GM12878 (cell line): ENCODE results near the gene PLEKHA6. TPM values are rescaled to one million over a fixed set of nuclear protein-coding genes. Genes with fewer than 3 reads are reported as not detected.

Experiments used
- ATAC-seq: fragments of 200-7000 bp; cut with Tn5 transposase; 3 replicates; pipeline ENCODE4 v1.9.1; 2020; ENCODE audit warnings: mild to moderate bottlenecking, moderate library complexity
- BruUV-seq: library from RNA; stranded (reverse); fragments of 400-500 nt; replicated peaks from 2 replicates; lab custom pipeline; 2021; lab: Mats Ljungman, UMichigan
- CTCF ChIA-PET: fragments of 300-600 bp; sonication (Branson Sonifier 250); formaldehyde crosslinking; extraction: SDS; loops from one replicate; lab custom pipeline; 2021; ENCODE audit warnings: inconsistent platforms; lab: Yijun Ruan, JAX
- POLR2A ChIA-PET: fragments of 350-600 bp; formaldehyde crosslinking; extraction: SDS; loops from one replicate; lab custom pipeline; 2021; ENCODE audit warnings: inconsistent platforms; lab: Charles Lee
- RAD21 ChIA-PET: fragments of 300-600 bp; sonication (Branson Sonifier 250); formaldehyde crosslinking; loops from one replicate; lab custom pipeline; 2023; ENCODE audit warnings: antibody characterized with exemption; ENCODE audit not compliant: unreplicated experiment; lab: Charles Lee
- SMC1A ChIA-PET: fragments of 300-600 bp; sonication (Branson Sonifier 250); formaldehyde crosslinking; loops from one replicate; lab custom pipeline; 2023; ENCODE audit not compliant: unreplicated experiment, uncharacterized antibody; lab: Charles Lee
- DNase-seq: peaks from one replicate; pipeline ENCODE4 v3.0.0-alpha.2; 2011; ENCODE audit warnings: low read depth, low spot score
- FAIRE-seq: peaks from 3 replicates; lab custom pipeline; 2011; peaks lifted over from hg19 to GRCh38; lab: Jason Lieb, UNC
- H2AFZ ChIP-seq: 2 replicates; pipeline ENCODE4 v1.6.0; 2011; ENCODE audit warnings: low read depth, low read length, control low read depth; ENCODE audit not compliant: control insufficient read depth
- H3K27ac ChIP-seq: 2 replicates; pipeline ENCODE4 v1.5.1; 2011; ENCODE audit warnings: control low read depth; ENCODE audit not compliant: control insufficient read depth, insufficient read depth
- H3K27me3 ChIP-seq, 2 experiments: replicated peaks in 1 of 2; 2 replicates each; pipeline versions ENCODE4 v1.6.0 to v1.6.1; 2011; ENCODE audit warnings: low read length in 1 of 2; ENCODE audit not compliant: control insufficient read depth in 2 of 2, insufficient read depth in 2 of 2
- H3K36me3 ChIP-seq, 2 experiments: 2 replicates each; pipeline ENCODE4 v1.5.1; 2011; ENCODE audit warnings: low read length in 1 of 2; ENCODE audit not compliant: control insufficient read depth in 2 of 2, insufficient read depth in 2 of 2
- H3K4me1 ChIP-seq: 2 replicates; pipeline ENCODE4 v1.6.1; 2011; ENCODE audit warnings: mild to moderate bottlenecking, low read length, moderate library complexity, mixed read lengths; ENCODE audit not compliant: control insufficient read depth, insufficient read depth
- H3K4me2 ChIP-seq: 2 replicates; pipeline ENCODE4 v1.6.0; 2011; ENCODE audit warnings: control low read depth; ENCODE audit not compliant: control insufficient read depth, insufficient read depth
- H3K4me3 ChIP-seq: fragments of 200-600 bp; sonication (generic); 2 replicates; pipeline ENCODE4 v1.5.1; 2016
- H3K79me2 ChIP-seq: 2 replicates; pipeline ENCODE4 v1.6.0; 2011; ENCODE audit warnings: low read length; ENCODE audit not compliant: control insufficient read depth, insufficient read depth
- H3K9ac ChIP-seq: 2 replicates; pipeline ENCODE4 v1.8.0; 2011; ENCODE audit warnings: low read length, control low read depth, mixed read lengths; ENCODE audit not compliant: control insufficient read depth, insufficient read depth
- H3K9me3 ChIP-seq: replicated peaks from 3 replicates; pipeline ENCODE4 v1.5.1; 2011; ENCODE audit warnings: mild to moderate bottlenecking, low read length; ENCODE audit not compliant: control insufficient read depth, insufficient read depth
- H4K20me1 ChIP-seq: 2 replicates; pipeline ENCODE4 v1.6.0; 2011; ENCODE audit not compliant: control insufficient read depth, insufficient read depth
- CBX5 ChIP-seq: sonication (generic); IDR thresholded peaks from 2 replicates; pipeline ENCODE4 v1.6.1; 2016; ENCODE audit warnings: low read depth, moderate library complexity, mild to moderate bottlenecking, inconsistent platforms
- MEF2B ChIP-seq: fragments of 450-650 bp; IDR thresholded peaks from 2 replicates; pipeline ENCODE4 v1.6.1; 2018; ENCODE audit warnings: mild to moderate bottlenecking, moderate library complexity; ENCODE audit not compliant: partially characterized antibody, poor library complexity, severe bottlenecking
- NFYA ChIP-seq: IDR thresholded peaks from 2 replicates; pipeline ENCODE4 v1.6.1; 2011; ENCODE audit warnings: low read depth, mild to moderate bottlenecking, low read length, improper control_type of control experiment, borderline replicate concordance
- NR2C2 ChIP-seq: IDR thresholded peaks from 2 replicates; pipeline ENCODE4 v1.6.1; 2011; ENCODE audit warnings: borderline replicate concordance, low read depth; ENCODE audit not compliant: control insufficient read depth, insufficient read length
- POLR2AphosphoS5 ChIP-seq: IDR thresholded peaks from 2 replicates; pipeline ENCODE4 v1.6.1; 2011; ENCODE audit warnings: mild to moderate bottlenecking, low read length, inconsistent platforms
- SIN3A ChIP-seq: IDR thresholded peaks from 2 replicates; pipeline ENCODE4 v1.6.1; 2012; ENCODE audit warnings: low read depth, low read length, improper control_type of control experiment
- ZNF274 ChIP-seq: IDR thresholded peaks from one replicate; pipeline ENCODE4 v1.8.0; 2011; ENCODE audit not compliant: insufficient read length, insufficient read depth
- WGBS: methylation state at CpG from one replicate; pipeline ENCODE4 v1.1.6; 2016; ENCODE audit warnings: low lambda C conversion rate; ENCODE audit not compliant: insufficient replicate concordance, insufficient coverage; ENCODE audit errors: missing lambda C conversion rate; 5-methylcytosine and 5-hydroxymethylcytosine counted together
- in situ Hi-C: fragments of 300-500 bp; cut with MboI; formaldehyde crosslinking; loops from 9 replicates; pipeline ENCODE4 v1.14.3; 2018; ENCODE audit warnings: mixed read lengths
- intact Hi-C: fragments of 100-400 bp; cut with micrococcal nuclease; formaldehyde crosslinking; loops from one replicate; pipeline ENCODE4 v1.14.2; 2022; ENCODE audit not compliant: unreplicated experiment
- polyA plus RNA-seq, 11 experiments: library from polyadenylated mRNA; depleted of rRNA in 4 of 11; unstranded in 6 of 11; stranded (reverse) in 5 of 11; fragments of >200 nt; fragmentation: Nextera tagmentation in 4 of 11; fragmentation: Illumina TruSeq in 1 of 11; extraction: Ambion mirVana in 4 of 11; extraction: Trizol in 1 of 11; gene quantifications; 1 replicate in 1 of 11; 2 replicates in 10 of 11; pipeline versions ENCODE4 v1.2.1 to v1.2.3, GENCODE V29; 2011 to 2016; ENCODE audit warnings: inconsistent platforms in 2 of 11, missing spikeins in 2 of 11, low read depth in 1 of 11
- total RNA-seq, 4 experiments: library from RNA; depleted of rRNA in 3 of 4; stranded (reverse); fragments of >200 nt in 3 of 4; fragmentation: Illumina TruSeq in 1 of 4; extraction: Trizol in 1 of 4; gene quantifications; 2 replicates each; pipeline versions ENCODE4 v1.2.1 to v1.2.3, GENCODE V29; 2013 to 2021
- TF ChIP-seq, protein P1 (sequence below): fragments of 450-650 bp; IDR thresholded peaks from 2 replicates; pipeline ENCODE4 v1.6.1; 2017; ENCODE audit warnings: mild to moderate bottlenecking

Gene PLEKHA6
- total and polyA plus RNA-seq, 10 of the 15 experiments (the other 5 are each of a cell fraction or from before 2014, with no cell fraction given) = 0.04 to 0.81 (median 0.19) TPM; not detected in 4

DNA sequence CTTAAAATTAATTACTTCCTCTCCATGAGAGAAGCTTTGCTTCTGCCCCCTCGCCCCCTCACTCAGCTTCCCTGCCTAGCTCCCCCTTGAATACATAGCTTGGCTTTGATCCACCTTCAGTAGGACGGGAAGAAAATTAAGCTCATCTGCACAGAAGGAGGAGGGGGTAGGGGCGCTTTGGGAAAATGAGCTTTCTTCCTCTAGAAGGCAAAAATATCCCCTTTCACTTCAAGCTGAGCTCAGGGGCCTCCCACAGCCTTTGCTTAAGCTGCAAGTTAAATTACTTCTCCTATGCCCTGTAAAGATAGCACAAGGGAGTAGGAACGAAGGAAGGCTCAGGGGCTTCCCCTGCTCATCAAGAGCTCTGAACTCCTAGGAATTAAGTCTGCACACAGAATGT, 80.8 kb downstream of the PLEKHA6 start:
- ChIA-PET SMC1A (interaction anchor here (1.5 to 1.7 kb wide), 2 partner anchors 15 to 24 kb away, joined by 3 read pairs; no protein-coding TSS in a partner anchor), RAD21 (interaction anchor here (0.8 kb wide), 1 partner anchor 85 kb away, joined by 3 read pairs; no protein-coding TSS in a partner anchor), CTCF (interaction anchor here (1.1 to 1.7 kb wide), 5 partner anchors 20 to 152 kb away, joined by 4 to 6 read pairs (median 4); no protein-coding TSS in a partner anchor), POLR2A (interaction anchor here (0.6 kb wide), 1 partner anchor 65 kb away, joined by 5 read pairs; no protein-coding TSS in a partner anchor)
- in situ Hi-C loops (no loop called here), intact Hi-C loops (no loop called here)
- no TSS peak for BruUV-seq
- peaks cover 0 to 11% of the 10 kb centered on the region in 2 experiments for H3K27me3 ChIP-seq
- H3K79me2 ChIP-seq = no peaks in the 10 kb centered on the region
- no peak for DNase-seq
- H3K9ac ChIP-seq = no peak overlapping the region
- no peaks in the 10 kb centered on the region for H3K36me3 ChIP-seq
- no peak overlapping the region for H3K4me3 ChIP-seq
- H3K4me1 ChIP-seq = no peaks in the 10 kb centered on the region
- no peak for FAIRE-seq
- no peak overlapping the region for H3K4me2 ChIP-seq
- ATAC-seq = no peak
- H2AFZ ChIP-seq = no peak overlapping the region
- no peaks in the 10 kb centered on the region for H3K9me3 ChIP-seq
- no peak overlapping the region for H3K27ac ChIP-seq
- TF ChIP-seq NFYA (no peak), MEF2B (no peak), NR2C2 (no peak), SIN3A (no peak), ZNF274 (no peak), POLR2AphosphoS5 (no peak), CBX5 (no peak)
- TF ChIP-seq, protein P1, sequence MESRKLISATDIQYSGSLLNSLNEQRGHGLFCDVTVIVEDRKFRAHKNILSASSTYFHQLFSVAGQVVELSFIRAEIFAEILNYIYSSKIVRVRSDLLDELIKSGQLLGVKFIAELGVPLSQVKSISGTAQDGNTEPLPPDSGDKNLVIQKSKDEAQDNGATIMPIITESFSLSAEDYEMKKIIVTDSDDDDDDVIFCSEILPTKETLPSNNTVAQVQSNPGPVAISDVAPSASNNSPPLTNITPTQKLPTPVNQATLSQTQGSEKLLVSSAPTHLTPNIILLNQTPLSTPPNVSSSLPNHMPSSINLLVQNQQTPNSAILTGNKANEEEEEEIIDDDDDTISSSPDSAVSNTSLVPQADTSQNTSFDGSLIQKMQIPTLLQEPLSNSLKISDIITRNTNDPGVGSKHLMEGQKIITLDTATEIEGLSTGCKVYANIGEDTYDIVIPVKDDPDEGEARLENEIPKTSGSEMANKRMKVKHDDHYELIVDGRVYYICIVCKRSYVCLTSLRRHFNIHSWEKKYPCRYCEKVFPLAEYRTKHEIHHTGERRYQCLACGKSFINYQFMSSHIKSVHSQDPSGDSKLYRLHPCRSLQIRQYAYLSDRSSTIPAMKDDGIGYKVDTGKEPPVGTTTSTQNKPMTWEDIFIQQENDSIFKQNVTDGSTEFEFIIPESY = no peak
- no peaks in the 10 kb centered on the region for H4K20me1 ChIP-seq
- 0% methylated on average over 4 of the region's 4 CpGs for WGBS
